Measurements from ENCODE around the gene SPAG6. TPM values are rescaled to one million over a fixed set of nuclear protein-coding genes. Genes with fewer than 3 reads are reported as not detected.

Gene SPAG6
- total and polyA plus RNA-seq, 9 of the 15 experiments (the other 6 are each of a cell fraction or from before 2014, with no cell fraction given): 3.5 to 23.1 (median 11.8) TPM

GRCh38 chr10:22319547-22319979 lies 25.7 kb upstream of the SPAG6 start:
- peak overlapping the region; percentile 81 for H3K4me2 ChIP-seq (ENCODE audit: insufficient read depth, low read length)
- peak overlapping the region; percentile 77 for H3K4me3 ChIP-seq
- no peaks in the 10 kb centered on the region for H3K9me1 ChIP-seq (ENCODE audit: control insufficient read depth, insufficient read depth, low read length)
- POLR2A ChIA-PET: interaction anchor here (0.6 to 1.2 kb wide), 7 partner anchors 20 to 679 kb away, joined by 3 read pairs; partner anchors contain the start of gene DNAJC1
- FAIRE-seq (no peak), ATAC-seq (no peak), DNase-seq (ENCODE audit: extremely low read depth in 1 of 4, low spot score in 3 of 4) (peak in 1 of 4 experiments; percentile 1)
- no peaks in the 10 kb centered on the region for H3K36me3 ChIP-seq (ENCODE audit: control insufficient read depth, insufficient read depth, low read length)
- CTCF ChIA-PET (ENCODE audit: low intra/inter-chr PET ratio): no interaction called here
- peaks cover 81% of the 10 kb centered on the region for H3K79me2 ChIP-seq (ENCODE audit: control insufficient read depth, insufficient read depth, low read length)
- intact Hi-C loops (cut with micrococcal nuclease): loop anchor here (2.0 to 10.0 kb wide), 3 partner anchors 327 to 792 kb away; partner anchors contain the start of gene SKIDA1
- under 1% methylated on average over 10 of the region's 10 CpGs for WGBS (ENCODE audit: insufficient coverage, low coverage, missing lambda C conversion rate)
- peaks cover 11 to 19% of the 10 kb centered on the region in 2 experiments; a peak in 3 of 5 replicates for H3K4me1 ChIP-seq (replicated peaks in 1 of 2; ENCODE audit: control insufficient read depth in 2 of 2, insufficient read depth in 2 of 2, low read length in 2 of 2)
- H3K27me3 ChIP-seq (ENCODE audit: control insufficient read depth in 2 of 2, insufficient read depth in 2 of 2, low read length in 2 of 2): peaks cover 6 to 7% of the 10 kb centered on the region in 2 experiments; a peak in 3 of 5 replicates
- no peaks in the 10 kb centered on the region for H3K9me3 ChIP-seq (replicated peaks; ENCODE audit: control insufficient read depth, insufficient read depth, low read depth, low read length)
- BruUV-seq (replicated peaks): no TSS peak
- 0 out of 2 replicates have a peak, but pooled peaks cover under 1% of the 10 kb centered on the region for H4K20me1 ChIP-seq (replicated peaks; ENCODE audit: control insufficient read depth, insufficient read depth, low read length)
- in situ Hi-C loops (cut with MboI): no loop called here
- H3K27ac ChIP-seq (ENCODE audit: extremely low read depth, low read depth, low read length): peak overlapping the region; percentile 95
- peak overlapping the region; percentile 15 to 84; a peak in 3 of 4 replicates for H3K9ac ChIP-seq (ENCODE audit: insufficient read depth in 1 of 2, low read depth in 2 of 2, low read length in 2 of 2)
- peak overlapping the region; percentile 34; the same call in 1 of the 2 replicates for H2AFZ ChIP-seq (ENCODE audit: low read depth, low read length)
- TF ChIP-seq NBN (IDR thresholded peaks at IDR 0.05; ENCODE audit: low read depth) (no peak), STAT5B (CRISPR knock-in tag; IDR thresholded peaks at IDR 0.05) (no peak), PHB (CRISPR knock-in tag; IDR thresholded peaks at IDR 0.05) (no peak), SMARCA4 (IDR thresholded peaks at IDR 0.05) (no peak), ZNF717 (CRISPR knock-in tag; IDR thresholded peaks at IDR 0.05) (no peak), ZNF24 (IDR thresholded peaks at IDR 0.05) (no peak), NFRKB (IDR thresholded peaks at IDR 0.05; ENCODE audit: low read depth) (no peak), GTF2E2 (tag; IDR thresholded peaks at IDR 0.05) (no peak), HMGN3 (IDR thresholded peaks at IDR 0.05; ENCODE audit: borderline replicate concordance, extremely low read depth, insufficient read length, low read depth, low read length) (no peak), ZNF253 (CRISPR knock-in tag; conservative IDR thresholded peaks at IDR 0.05) (no peak), ZFP36 (IDR thresholded peaks at IDR 0.05; ENCODE audit: low read depth, low read length, partially characterized antibody) (no peak), TAF15 (IDR thresholded peaks at IDR 0.05; ENCODE audit: low read depth, low read length) (no peak), SMAD1 (IDR thresholded peaks at IDR 0.05; ENCODE audit: low read depth, low read length, partially characterized antibody) (no peak), ZNF444 (CRISPR knock-in tag; IDR thresholded peaks at IDR 0.05) (no peak), ZSCAN32 (CRISPR knock-in tag; IDR thresholded peaks at IDR 0.05) (no peak), ZBTB12 (CRISPR knock-in tag; IDR thresholded peaks at IDR 0.05) (no peak), MAFK (IDR thresholded peaks at IDR 0.05; ENCODE audit: low read length) (no peak), MNT (conservative IDR thresholded peaks at IDR 0.05) (0 out of 4 replicates have a peak, but pooled peaks have one; percentile 9 to 31), KLF13 (tag; IDR thresholded peaks at IDR 0.05; ENCODE audit: borderline replicate concordance, low read depth) (no peak), E4F1 (CRISPR knock-in tag; IDR thresholded peaks at IDR 0.05; ENCODE audit: borderline replicate concordance) (no peak)
